ENCODE measurements around the gene RABL6.
"Not testable (repeated sequence)": the region's sequence is repeated elsewhere in the genome, so short reads cannot be mapped to it uniquely, and the experiment has no call there.

The RABL6 gene

DNA sequence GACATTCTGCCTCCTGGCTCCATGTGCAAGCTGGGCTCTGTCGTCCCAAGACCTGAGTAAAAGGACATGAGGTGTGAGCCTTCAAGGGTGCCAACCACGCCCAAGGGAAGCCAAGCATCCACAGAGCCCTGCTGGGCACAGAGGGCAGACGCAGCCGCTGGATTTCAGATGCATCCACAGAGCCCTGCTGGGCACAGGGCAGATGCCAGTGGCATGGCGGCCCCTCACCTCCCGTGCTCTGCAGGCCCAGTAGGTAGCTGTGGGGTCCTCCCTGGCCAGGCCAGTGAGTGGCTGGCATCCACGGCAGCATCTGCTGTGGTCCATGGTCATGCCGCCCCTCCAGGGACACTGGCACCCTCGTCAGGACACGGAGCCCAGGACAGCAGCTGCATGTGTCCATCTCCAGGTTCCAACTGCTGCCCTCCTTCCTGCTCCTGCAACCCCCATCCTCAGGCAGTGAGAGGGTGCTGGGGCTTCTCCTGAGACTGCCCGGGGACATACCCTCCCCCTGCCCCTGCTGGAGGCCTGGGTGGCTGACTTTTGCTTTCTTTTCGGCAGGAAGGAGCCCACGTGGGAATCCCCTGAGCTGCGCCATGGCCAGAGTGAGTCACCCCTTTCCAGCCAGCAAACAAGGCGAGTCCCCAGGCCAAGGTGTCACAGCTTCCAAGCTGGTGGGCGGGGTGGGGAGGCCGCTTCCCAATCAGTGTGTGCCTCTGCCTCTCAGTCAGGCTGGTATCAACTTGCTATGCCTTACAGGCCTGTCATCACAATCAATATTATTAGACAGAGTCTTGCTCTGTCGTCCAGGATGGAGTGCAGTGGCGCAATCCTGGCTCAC, 74.6 kb downstream of the RABL6 start:
- Histone ChIP-seq H3K9me3 (no peaks in the 10 kb centered on the region; the same call in 1 of the 2 replicates), H3K27me3 (no peaks in the 10 kb centered on the region), H3K4me1 (no peaks in the 10 kb centered on the region), H3K36me3 (no peaks in the 10 kb centered on the region), H3K4me3 (ENCODE audit: low read depth, low read length) (no peak overlapping the region)
- no peak for DNase-seq
- TF ChIP-seq, protein P1, sequence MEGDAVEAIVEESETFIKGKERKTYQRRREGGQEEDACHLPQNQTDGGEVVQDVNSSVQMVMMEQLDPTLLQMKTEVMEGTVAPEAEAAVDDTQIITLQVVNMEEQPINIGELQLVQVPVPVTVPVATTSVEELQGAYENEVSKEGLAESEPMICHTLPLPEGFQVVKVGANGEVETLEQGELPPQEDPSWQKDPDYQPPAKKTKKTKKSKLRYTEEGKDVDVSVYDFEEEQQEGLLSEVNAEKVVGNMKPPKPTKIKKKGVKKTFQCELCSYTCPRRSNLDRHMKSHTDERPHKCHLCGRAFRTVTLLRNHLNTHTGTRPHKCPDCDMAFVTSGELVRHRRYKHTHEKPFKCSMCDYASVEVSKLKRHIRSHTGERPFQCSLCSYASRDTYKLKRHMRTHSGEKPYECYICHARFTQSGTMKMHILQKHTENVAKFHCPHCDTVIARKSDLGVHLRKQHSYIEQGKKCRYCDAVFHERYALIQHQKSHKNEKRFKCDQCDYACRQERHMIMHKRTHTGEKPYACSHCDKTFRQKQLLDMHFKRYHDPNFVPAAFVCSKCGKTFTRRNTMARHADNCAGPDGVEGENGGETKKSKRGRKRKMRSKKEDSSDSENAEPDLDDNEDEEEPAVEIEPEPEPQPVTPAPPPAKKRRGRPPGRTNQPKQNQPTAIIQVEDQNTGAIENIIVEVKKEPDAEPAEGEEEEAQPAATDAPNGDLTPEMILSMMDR (IDR thresholded peaks at IDR 0.05; ENCODE audit: low read depth, low read length): no peak

- not testable (repeated sequence) for H3K4me1 ChIP-seq, H3K27me3 ChIP-seq
Observed at GRCh38 chr9:136882947-136883283, 75.2 kb downstream of the RABL6 start.

GRCh38 chr9:136883670-136884069, 75.9 kb downstream of the RABL6 start:
- not testable (repeated sequence) for H3K27me3 ChIP-seq; H3K9me3 ChIP-seq; DNase-seq; H3K4me3 ChIP-seq (ENCODE audit: low read depth, low read length); H3K36me3 ChIP-seq; H3K4me1 ChIP-seq

More at GRCh38 chr9:136882947-136883283, 75.2 kb downstream of the RABL6 start:
- not testable (repeated sequence) for DNase-seq; H3K4me3 ChIP-seq (ENCODE audit: low read depth, low read length); H3K36me3 ChIP-seq; H3K9me3 ChIP-seq

- TF ChIP-seq, protein P1 (IDR thresholded peaks at IDR 0.05; ENCODE audit: low read depth, low read length): no peak
Observed at GRCh38 chr9:136885950-136886578, 78.3 kb downstream of the RABL6 start, which contains the start of gene TRAF2. Gene TRAF2, plus strand, starts transcription at chr9:136886516. Its CDS starts 12,225 bp downstream, at chr9:136898741.

GRCh38 chr9:136886610-136887597, 79.2 kb downstream of the RABL6 start:
- DNase-seq: peak; percentile 60
- Histone ChIP-seq H3K9me3 (no peaks in the 10 kb centered on the region; the same call in 1 of the 2 replicates), H3K4me3 (ENCODE audit: low read depth, low read length) (peak overlapping the region; percentile 77), H3K4me1 (no peaks in the 10 kb centered on the region; the same call in 1 of the 2 replicates), H3K27me3 (no peaks in the 10 kb centered on the region), H3K36me3 (peaks cover 15% of the 10 kb centered on the region)
- TF ChIP-seq, protein P1 (IDR thresholded peaks at IDR 0.05; ENCODE audit: low read depth, low read length): no peak

More at GRCh38 chr9:136885950-136886578, 78.3 kb downstream of the RABL6 start, which contains the start of gene TRAF2:
- Histone ChIP-seq H3K27me3 (no peaks in the 10 kb centered on the region), H3K4me3 (ENCODE audit: low read depth, low read length) (peak within 1 kb of the TSS; percentile 77), H3K9me3 (no peaks in the 10 kb centered on the region; the same call in 1 of the 2 replicates), H3K36me3 (peaks cover 12% of the 10 kb centered on the region), H3K4me1 (no peaks in the 10 kb centered on the region; the same call in 1 of the 2 replicates)
- peak; percentile 98 for DNase-seq

DNA sequence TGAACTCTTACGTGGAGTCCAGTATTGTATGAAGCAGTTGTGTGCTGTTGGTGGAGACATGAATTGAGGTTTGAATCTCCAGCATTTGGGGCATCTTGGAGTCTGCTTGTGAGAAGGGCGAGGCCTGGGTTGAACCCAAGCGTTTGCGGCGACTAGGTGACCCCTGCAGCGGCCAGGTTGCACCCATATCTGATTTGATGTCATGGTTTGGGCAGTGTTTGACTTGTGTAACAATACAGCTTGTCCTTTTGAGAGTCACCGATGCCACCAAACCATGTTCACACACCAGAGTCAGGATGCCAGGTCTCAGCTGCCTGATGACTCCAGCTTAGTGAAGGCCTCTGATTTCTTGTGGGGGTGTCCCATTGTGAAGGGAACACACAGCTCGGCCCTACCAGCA, 80.7 kb downstream of the RABL6 start:
- H3K9me3 ChIP-seq: no peaks in the 10 kb centered on the region; the same call in 1 of the 2 replicates
- H3K27me3 ChIP-seq: no peaks in the 10 kb centered on the region
- no peaks in the 10 kb centered on the region; the same call in 1 of the 2 replicates for H3K4me1 ChIP-seq
- peaks cover 26% of the 10 kb centered on the region for H3K36me3 ChIP-seq
- TF ChIP-seq, protein P1 (IDR thresholded peaks at IDR 0.05; ENCODE audit: low read depth, low read length): no peak
- no peak for DNase-seq
- no peak overlapping the region for H3K4me3 ChIP-seq (ENCODE audit: low read depth, low read length)

Measured in BE2C (cell line).